GM19395 (cell line): ENCODE measurements around the gene TBC1D22A.
"Not testable (repeated sequence)": the region's sequence is repeated elsewhere in the genome, so short reads cannot be mapped to it uniquely, and the experiment has no call there.

ENCODE experiments used
- ATAC-seq: cut with Tn5 transposase; IDR thresholded peaks from one replicate; pipeline ENCODE4 v1.9.1; 2021; ENCODE audit warnings: mild to moderate bottlenecking, moderate library complexity; ENCODE audit not compliant: unreplicated experiment

TBC1D22A gene, protein sequence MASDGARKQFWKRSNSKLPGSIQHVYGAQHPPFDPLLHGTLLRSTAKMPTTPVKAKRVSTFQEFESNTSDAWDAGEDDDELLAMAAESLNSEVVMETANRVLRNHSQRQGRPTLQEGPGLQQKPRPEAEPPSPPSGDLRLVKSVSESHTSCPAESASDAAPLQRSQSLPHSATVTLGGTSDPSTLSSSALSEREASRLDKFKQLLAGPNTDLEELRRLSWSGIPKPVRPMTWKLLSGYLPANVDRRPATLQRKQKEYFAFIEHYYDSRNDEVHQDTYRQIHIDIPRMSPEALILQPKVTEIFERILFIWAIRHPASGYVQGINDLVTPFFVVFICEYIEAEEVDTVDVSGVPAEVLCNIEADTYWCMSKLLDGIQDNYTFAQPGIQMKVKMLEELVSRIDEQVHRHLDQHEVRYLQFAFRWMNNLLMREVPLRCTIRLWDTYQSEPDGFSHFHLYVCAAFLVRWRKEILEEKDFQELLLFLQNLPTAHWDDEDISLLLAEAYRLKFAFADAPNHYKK

DNA sequence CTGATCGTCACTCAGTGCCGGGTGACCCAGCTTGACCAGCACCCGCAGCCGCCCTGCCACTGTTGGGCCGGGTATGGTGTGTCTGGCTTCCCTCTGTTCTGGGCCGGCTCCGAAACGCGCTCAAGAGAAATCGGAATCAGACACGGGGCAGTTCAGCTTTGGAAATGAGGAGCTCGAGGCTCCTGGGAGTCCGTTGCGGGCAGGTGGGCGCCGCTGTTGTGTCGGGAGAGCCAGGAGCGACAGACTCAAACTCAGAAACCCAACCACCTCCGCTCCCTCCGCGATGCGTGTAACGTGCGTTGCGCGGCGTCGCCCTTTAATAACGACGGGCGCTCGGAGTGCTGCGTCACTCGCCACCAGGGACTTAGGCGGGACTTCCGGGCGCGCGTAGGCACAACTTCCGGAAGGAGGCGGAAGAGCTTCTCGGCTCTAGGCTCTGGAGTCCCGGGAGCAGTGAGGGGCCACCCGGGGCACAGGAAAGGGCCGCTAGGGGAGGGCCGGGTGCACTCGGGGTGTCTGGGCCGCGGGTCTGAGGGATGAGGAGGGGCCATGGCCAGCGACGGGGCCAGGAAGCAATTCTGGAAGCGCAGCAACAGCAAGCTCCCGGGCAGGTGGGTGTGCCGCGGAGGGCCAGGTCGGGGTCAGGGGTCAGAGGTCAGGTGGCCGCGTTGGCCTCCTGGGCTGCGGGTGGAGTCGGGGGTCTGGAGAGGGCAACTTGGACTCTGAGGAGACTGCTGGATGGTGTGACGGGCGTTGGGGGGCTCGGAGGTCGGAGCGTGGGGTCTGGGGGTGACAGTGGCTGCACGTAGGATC is at the start of gene TBC1D22A:
TBC1D22A (plus strand) TSS at position 413 of the 813 bp plus-strand sequence; CDS start at position 550, 137 bp downstream.
- peak; percentile 73 for ATAC-seq

DNA sequence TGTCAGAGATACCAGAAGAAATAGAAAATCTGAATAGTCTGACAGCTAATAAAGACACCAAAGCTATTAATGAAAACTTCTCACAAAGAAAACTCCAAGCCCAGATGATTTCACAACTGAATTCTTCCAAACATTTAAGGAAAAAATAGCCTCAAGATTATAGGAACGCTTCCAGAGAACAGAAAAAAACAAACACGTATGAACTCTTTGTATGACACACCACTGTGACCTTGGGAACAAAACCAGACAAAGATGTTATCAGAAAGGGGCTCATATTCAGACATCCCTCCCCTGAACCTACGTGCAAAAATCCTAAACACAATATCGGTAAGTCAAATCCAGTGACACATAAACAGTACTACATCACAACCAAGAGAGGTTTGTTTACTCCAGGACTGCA is 47.9 kb upstream of the TBC1D22A start:
- ATAC-seq, result no peak

DNA sequence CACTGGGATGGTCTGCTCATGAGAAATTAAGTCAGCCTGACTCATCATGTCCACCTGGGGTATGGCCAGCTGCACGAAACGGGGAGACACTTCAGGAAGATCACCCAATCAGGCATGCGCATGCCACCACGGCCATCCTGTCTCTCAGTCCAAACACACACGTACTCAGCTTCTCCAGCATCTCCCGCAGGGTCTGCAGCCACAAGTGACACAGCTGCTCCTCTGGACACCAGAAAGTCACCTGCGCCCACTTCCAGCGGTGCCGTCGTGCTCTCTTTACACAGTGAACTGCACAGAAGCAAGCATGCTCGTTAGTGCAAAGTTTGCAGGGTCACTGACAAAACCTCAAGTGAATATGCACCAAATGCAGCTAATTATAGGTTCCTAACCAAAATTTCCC is 42.5 kb upstream of the TBC1D22A start:
- no peak for ATAC-seq

DNA sequence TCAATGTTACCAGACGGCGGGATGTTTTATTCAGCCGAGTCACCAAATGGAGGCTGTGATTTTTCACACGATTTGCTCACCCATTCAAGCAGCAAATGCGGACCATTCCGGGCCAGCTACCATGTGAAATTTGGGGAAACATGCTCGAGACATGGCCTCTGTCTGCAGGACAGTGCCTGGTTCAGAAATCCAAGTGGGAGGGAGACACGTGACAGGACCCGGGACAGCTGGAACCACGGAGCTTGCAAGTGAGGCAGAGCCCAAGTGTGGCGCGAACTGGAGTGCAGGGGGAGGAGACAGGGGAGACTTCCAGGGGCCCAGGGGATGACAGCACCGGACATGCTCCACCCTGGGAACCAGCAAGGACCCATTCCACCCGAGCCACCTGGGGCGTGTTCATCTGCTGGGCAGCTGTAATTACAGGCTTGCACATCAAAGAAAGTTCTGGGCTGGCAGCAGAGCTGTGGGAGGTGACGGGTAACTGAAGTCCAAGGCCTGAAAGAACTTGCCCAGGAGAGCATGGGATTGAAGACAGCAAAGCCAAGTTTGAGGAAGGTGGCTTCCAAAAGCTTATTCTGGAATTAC is 40.9 kb upstream of the TBC1D22A start:
- ATAC-seq, result no peak

DNA sequence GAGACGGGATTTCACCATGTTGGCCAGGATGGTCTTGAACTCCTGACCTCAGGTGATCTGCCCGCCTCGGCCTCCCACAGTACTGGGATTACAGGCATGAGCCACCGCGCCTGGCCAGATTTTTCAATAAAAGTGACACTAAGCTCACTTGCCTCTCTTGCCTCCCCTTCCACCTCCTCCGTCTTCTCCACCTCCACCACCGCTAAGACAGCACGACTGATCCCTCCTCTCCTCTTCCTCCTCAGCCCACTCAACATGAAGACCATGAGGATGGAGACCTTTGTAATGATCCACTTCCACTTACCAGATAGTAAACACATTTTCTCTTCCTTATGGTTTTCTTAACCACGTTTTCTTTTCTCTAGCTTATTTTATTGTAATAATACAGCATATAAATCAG is 38.6 kb upstream of the TBC1D22A start:
- ATAC-seq, result no peak

DNA sequence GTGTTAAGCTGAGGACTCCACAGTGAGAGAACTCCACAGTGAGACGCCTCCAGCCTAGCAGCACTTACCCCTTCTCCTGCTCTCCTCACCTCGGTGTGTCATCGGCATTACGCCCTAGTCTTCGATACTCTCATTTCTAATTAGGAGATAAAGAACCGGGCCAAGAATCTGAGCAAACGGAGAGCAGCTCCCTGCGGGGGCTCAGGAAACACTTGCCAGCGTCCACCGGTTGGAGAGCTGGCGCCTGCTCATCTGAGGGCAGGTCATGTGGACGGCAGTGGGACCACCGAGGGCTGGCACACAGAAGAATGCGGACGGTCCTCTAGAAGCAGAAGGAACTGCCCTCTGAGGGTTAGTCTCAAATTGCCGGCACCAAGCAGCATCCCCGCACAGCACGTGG is 37.4 kb upstream of the TBC1D22A start:
- ATAC-seq, result no peak

DNA sequence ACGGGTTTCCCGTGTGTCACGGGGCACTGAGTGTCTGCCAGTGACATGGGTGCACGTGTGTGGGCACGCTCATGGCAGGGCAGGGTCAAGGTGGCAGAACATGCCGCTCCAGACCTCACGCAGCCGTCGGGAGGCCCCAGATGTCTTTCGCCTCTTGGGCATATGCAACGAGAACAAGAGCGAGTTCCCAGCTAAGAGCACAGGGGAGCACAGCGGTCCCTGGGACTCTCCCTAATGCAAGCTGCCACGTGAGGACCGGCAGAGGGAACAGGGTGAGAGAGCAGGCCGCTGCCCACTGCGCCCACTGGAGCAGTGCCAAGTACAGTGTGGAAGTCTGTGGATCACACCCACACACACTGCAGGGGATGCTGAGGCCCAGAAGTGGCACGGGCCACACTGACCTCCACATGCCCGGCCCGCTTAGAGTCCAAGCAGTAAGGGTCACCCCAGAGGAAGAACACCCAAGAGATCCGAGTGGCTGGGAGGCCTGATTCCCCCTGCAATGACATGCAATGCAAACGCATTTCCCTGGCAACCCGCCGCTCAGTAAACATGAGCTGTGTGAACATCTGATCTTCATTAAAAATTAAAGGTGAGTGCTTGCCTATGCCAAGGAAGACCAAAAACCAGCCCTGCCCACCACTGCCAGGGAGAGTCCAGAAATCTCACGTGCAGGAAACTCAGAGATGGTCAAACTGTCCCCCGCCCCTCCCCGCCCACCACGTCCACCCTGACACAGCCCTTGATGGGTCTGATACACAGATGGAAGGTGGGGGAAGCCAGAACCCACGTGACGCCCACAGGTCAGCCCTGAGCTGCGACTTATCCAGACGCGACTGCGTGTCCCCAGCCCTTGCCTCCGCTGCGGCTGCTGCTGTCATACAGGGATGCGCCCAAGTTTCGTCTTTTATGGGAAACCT is 36.1 kb upstream of the TBC1D22A start:
- ATAC-seq, result no peak

DNA sequence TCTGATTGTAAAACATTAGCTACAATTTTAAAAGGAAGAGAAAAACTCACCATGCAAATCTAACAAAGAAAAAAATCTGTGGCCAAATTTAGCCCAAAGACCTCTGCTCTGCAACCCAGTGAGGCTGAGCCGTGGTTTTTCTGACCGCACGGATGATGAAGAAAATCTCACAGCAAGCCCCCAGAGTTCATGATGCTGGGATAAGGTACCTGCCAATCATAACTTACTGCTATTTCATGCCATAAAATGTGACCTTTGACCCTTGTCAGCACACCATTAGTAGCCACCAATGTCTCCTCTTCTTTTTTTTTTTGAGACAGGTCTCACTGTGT is 35.5 kb upstream of the TBC1D22A start:
- no peak for ATAC-seq

DNA sequence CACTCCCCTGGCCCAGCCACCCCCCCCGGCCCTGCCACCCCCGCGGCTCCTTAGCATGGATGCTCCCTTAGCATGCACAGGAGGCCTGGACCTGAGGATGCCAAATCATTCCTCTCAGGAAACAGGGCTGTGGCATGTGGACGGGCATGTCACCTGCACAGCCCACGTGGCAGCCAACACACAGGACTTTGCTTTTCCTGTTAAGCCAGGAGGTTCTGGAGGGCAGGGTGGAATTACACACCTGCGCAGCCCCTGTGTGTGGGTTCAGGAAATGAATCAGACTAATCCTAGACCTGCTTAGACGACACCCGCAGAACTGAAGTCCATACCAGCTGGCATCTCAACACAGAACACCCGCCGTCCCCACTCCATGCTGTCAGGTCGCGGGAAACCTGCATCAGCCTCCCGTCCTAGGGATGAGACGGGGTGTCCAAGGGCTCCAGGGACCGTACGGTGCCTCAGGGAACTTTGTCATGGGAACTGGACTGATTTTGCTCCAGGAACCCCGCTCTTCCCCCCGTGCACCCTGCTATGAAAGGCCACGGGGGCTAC is 34.6 kb upstream of the TBC1D22A start:
- ATAC-seq, result no peak

DNA sequence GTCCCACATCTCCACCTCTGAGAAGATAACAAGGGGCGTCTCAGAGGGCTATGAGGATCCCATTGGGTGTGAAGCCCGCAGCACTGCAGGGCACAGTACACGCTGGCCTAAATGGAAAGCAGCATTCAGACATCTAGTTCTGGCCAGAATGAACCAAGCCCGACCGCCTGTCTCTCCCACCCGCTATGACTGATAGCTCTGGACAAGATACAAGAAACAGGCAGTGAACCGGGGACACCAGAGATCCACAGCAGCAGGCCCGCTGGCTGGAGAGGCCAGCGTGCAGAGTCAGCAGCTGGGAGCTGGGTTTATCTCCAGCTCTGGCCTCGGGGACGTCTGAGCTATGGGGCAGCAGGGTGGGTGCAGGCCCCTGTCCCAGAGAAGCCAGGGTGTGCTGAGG is 34.0 kb upstream of the TBC1D22A start:
- ATAC-seq, result no peak

DNA sequence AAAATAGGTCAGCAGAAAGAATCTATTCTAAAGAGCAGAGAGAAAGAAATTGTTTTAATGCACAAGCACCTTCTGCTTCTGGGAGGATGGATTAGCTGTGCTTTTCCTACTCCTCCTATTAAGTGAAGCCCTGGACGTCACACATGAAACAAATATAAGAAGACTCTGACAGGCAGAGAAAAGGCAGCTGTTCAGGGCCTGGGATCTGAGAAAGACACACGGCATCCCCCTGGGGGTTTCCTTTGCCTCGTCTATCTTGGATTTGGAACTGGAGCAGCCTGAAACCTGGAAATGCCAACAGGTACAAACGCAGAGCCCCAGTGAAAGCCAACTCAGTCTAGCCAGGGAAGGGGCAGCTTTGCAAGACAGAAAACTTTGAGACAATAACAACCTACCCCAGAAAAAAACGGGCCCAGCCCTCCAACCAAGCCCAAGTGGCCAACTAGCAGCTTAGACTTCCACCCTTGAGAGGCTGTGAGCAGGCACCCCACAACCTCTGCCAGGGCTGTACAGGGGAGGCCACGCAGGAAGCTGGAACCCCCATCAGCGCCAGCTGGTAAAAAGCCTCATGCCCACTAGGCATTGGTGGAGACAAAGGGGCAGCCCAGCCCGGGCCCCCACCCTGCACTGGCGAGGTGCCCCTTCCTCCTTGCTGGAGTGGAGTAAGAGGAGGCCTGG is 31.7 kb upstream of the TBC1D22A start:
- no peak for ATAC-seq

DNA sequence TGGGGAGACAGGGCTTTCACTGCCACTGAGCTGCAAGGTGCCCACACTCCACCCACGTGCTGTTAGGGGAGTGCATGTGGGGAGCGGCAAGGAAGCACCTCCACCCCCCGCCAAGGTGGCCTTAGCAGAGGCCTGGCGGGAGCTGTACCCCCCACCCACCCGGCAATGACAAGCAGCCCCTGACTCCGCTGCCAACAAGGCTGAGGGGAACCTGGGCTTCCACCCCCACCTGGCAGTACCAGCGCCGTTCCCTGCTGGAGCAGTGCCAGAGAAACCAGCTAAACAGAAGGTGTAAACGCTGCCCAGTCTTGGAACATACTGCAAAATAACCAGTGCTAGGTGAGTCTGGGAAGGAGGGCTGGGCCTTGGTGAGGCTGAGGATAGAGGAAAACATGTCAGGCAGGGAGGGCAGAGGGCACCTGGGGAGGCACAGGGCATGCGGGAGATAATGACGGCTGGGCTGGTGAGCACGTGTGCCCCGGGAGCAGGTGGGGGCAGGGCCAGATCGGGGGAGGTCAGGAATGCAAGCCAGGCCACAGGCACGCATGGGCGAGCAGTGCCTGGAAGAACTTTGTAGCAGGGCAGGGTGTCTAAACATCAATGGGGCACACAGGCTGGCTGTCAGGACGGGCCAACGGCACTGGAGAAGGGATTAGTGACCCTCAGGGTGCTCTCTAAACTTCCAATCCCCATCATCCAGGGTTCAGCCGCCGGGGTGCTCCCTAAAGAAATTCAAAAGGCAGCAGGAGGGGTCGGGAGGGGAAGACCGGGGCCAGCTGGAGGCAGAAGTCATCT is 31.0 kb upstream of the TBC1D22A start:
- no peak for ATAC-seq

DNA sequence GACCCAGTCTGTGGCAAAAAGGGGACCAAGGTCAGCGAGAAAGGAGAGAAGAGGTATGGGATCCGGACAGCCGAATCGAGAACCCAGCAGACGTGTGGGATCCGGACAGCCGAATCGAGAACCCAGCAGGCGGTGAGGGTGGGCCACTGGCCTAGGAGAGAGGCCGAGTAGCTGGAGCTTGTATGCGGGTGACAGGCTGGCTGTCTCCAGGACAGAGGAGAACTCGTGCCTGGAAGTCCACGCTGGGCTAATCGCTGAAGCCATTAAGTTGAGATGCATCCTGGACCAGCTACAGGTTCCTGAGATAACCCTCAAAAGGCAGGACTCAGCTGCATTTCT is 30.4 kb upstream of the TBC1D22A start:
- ATAC-seq, result no peak

DNA sequence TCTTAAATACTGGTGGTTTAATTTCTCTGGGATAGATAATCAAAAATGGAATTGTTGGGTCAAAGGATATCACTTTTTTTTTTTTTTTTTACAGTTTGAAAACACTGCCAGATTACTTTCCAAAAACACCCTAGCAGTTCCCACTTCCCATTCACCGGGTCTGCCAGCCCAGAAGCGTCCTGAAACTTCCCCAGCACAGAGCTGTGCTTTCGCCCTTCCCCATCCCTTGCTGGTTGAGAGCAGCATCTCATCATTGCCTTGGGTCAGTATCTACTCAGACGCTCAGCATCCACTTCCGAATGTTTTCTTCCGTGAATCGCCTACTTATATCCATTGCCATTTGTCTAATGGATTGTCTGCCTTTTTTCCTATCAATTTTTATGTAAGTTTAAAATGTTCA is 29.9 kb upstream of the TBC1D22A start:
- ATAC-seq, result no peak

DNA sequence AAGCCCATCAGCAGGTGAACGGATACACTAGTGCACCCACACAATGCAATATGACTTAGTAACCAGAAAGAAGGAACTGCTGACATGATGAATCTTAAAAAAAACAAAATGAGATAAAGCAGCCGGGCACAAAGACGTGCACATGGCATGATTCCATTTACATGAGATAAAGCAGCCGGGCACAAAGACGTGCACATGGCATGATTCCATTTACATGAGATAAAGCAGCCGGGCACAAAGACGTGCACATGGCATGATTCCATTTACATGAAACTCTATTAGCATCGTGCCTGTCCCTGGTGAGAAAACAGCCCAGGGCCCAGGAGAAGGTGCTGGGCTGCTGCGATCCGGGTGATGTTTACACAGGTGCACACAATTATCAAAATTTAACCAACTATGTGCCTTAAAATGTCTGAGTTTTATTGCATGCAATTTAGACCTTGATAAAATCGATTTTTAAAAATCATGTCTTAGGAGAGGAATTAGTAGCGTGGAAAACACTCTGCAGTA is 28.2 kb upstream of the TBC1D22A start:
- not testable (repeated sequence) for ATAC-seq

DNA sequence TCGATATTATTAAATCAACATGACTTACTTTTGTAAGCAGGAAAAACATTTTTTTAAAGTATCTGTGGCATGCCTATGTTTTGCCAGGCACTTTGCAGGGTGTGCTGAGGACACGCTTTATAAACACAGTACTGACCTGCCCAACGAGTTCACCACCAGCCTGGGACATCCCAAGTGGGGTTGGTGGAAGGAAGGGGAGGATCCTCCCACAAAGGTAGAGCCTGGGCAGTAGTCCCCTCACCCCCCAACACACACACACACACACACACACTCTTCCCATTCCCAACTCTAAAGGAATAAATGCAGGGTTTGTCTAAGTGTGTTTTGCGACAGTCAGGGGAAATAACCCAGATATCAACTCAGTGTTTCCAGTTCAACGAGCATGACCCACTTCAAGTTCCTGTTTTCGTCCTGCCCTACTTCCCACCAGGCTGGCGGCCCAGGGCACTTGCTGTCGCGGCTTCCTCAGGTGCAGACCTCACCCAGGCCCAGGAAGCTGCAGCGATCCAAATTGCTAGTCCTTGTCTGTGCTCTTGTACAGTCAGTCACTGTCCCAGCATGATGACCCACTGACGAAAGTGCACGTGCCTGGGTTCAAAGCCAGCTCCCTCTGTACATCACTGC is 27.5 kb upstream of the TBC1D22A start:
- no peak for ATAC-seq

DNA sequence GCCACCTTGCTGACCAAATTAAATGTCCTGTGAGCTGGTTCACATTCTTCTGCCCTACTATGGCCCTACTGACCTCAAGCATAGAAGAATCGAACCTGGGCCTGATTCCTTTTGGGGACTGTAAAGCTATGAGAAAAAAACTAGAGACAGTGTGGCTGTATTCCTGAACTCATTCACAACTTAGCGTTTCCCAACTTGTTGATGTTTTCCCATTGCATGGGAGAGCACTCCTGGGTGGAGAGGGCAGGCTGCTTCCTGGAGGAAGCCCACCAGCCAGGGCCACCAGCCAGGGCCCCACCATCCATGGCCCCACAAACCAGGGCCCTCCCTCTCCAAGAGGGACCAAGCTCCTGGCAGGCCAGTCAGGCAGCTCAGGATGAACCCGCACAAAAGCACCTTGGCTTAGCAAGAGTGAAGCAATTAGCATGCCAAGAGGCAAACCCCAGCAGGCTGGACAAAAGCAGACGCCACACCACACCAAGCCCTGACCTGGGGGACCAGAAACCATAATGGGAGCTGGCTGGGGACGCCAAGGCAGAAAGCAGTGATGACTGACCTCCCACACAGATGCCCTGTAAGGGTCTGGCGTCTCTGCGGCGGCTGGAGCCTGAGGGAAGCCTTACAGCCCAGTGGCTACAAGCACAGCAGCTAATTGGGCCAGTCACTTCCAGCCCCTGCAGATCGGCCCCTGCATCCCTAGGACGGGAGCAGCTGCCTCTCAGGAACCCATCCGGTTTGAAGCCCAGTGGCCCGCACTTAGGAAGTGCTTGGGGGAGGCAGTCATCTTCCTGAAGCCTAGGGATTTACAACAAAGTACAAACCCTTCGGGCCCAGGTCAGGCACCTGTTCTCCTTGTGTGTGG is 26.5 kb upstream of the TBC1D22A start:
- ATAC-seq, result no peak
